Tibial nerve (tissue), 4 donors: ENCODE results near the gene SMAD7.

Experiments
- CTCF ChIP-seq, 5 experiments: fragments of 200-600 bp in 3 of 5; fragments of 450-650 bp in 2 of 5; sonication (generic) in 3 of 5; IDR thresholded peaks; one replicate each; pipeline ENCODE4 v1.5.1; 2016 to 2019; ENCODE audit warnings: antibody characterized with exemption in 5 of 5, mild to moderate bottlenecking in 3 of 5, moderate library complexity in 2 of 5
- EP300 ChIP-seq, 2 donors: sonication (generic); formaldehyde crosslinking; IDR thresholded peaks; one replicate each; pipeline ENCODE4 v1.6.1; 2017; ENCODE audit warnings: antibody characterized with exemption in 2 of 2, mild to moderate bottlenecking in 1 of 2
- POLR2A ChIP-seq, 2 donors: fragments of 450-650 bp; IDR thresholded peaks; one replicate each; pipeline ENCODE4 v1.6.1; 2017; ENCODE audit warnings: antibody characterized with exemption in 2 of 2, mild to moderate bottlenecking in 2 of 2, moderate library complexity in 2 of 2

- TF ChIP-seq CTCF (IDR thresholded peaks at IDR 0.05) (no peak), POLR2A (IDR thresholded peaks at IDR 0.05) (no peak), EP300 (IDR thresholded peaks at IDR 0.05) (no peak)
These were observed 8.8 kb upstream of the SMAD7 start for GRCh38 chr18:48959551-48959920.
